KG1 (cell line): ENCODE measurements around the gene AKR1B1.
"Not testable (repeated sequence)": the region's sequence is repeated elsewhere in the genome, so short reads cannot be mapped to it uniquely, and the experiment has no call there.

ENCODE experiments used
- DNase-seq: peaks from one replicate; lab custom pipeline; 2025; lab: John Stamatoyannopoulos, UW

The AKR1B1 gene

DNA sequence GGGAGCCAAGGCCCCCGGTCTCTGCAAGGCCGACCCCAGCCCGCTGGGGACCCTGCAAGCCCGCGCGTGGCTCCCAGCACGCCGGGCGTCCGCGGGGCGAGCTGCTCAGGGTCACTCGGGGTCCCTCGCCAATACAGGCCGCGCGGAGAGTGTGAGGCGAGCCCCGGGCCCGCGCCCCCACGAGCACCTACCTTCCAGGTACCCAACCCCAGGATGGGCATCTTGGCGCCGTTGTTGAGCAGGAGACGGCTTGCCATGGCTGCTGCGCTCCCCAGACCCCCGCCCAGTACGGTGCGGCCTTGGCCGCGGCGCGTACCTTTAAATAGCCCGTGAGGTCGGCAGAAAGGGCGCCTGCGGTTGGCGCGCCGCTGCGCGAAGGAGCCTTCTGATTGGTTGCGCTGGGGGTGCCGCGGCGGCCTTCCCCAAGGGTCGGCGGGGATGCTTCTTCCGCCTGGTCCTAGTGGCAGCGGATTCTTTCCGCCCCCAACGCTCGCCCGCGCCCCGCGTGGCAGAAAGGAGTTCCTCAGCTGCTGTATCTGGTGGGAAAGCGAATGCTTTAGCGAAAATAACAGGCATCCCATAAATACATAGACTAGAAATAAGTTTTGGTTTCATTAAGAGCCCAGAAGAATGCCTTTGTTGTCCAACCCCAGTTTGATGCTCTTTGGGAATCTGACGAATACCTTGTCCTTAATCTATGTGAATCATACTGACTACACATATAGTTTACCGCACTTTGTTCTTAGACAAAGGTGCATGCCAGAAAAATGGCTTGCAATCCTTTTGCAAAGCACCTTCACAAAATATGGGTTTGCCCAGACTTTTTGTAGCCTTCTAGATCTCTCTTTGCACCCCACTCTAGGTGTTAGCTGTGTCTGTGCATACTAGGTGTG lies at the start of gene AKR1B1:
Gene AKR1B1 (minus strand): TSS at position 295 of the 893 bp plus-strand sequence. CDS start 38 bp downstream, at position 257.
- DNase-seq, result peak; percentile 29

DNA sequence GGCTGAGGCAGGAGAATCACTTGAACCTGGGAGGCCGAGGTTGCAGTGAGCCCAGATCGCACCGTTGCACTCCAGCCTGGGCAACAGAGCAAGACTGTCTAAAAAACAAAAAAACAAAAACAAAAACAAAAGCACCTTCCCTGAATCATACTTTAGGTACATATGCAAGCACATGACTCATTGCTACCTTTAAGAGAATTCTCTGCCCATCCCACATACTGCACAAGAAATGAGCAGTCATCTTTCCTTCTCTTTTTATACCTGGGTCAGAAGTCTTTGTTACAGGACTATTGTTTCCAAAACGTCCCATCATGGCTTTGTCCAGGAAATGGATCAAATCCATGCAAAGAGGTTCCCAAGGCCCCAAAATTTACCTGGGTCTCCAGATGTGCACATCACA lies 47.0 kb upstream of the AKR1B1 start:
- no peak for DNase-seq

- DNase-seq, result no peak
Measured at GRCh38 chr7:134504660-134505164, 45.8 kb upstream of the AKR1B1 start.

- DNase-seq, result no peak
Measured at GRCh38 chr7:134502463-134503371, 43.8 kb upstream of the AKR1B1 start.

GRCh38 chr7:134500982-134501381 lies 42.1 kb upstream of the AKR1B1 start:
- DNase-seq, result no peak

- DNase-seq, result no peak
Measured at GRCh38 chr7:134500406-134500805, 41.5 kb upstream of the AKR1B1 start.

- DNase-seq, result no peak
Measured at GRCh38 chr7:134495546-134495945, 36.6 kb upstream of the AKR1B1 start.

DNA sequence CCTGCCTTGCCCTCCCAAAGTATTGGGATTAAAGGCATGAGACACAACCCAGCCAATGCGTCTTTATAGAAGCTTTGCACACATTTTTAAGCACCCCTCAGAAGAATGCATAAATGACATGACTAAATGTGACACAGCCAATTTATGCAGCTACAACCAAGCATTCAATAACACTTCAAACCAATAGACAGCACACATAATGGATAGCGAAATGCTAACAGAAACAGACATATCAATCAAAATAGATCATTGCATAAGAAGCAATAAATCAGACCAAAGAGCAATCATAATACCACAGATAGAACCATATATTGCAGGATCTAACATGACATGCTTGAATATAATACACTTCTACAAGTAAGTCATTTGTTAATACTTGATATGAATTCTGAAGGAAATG lies 34.2 kb upstream of the AKR1B1 start:
- no peak for DNase-seq

- DNase-seq, result not testable (repeated sequence)
Measured at GRCh38 chr7:134487721-134488120, 28.8 kb upstream of the AKR1B1 start.

- no peak for DNase-seq
Measured at GRCh38 chr7:134485203-134485602, 26.3 kb upstream of the AKR1B1 start.

DNA sequence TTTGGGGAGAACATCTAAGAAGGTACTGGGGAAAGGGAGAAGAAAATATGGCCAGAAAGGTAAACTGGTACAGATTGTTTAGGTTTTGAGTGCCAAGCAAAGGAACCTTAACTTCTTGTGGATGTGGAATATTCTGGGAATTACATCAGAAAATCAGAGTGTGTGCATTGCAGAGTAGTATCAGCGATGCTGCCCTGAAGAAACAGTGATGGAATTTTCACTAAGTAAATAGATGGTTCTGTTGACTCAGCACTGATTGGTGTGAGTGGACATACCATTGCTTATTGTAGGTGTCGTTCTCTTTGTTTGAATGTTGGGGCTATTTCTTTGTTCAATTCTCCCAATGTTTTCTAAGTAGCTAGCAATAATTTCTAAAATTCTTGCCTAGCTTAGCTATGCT lies 24.4 kb upstream of the AKR1B1 start:
- DNase-seq, result no peak

DNA sequence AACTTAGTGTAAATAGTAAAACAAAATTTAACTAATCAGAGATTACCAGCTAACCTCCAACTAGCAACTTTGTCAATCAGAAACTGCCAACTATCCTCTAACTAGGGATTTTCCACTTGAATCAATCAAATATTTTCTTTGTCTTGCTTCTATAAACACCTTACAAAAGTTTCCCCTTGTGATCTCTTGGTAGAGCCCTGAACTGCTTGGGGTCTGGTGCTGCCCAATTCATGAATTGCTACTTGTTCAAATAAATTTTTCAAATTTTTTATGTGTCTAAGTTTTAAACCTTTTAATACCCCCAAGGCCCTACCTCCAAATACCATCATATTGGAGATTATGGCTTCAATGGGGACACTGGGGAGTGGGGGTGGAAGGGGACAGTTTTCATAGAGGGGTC lies 24.0 kb upstream of the AKR1B1 start:
- no peak for DNase-seq

GRCh38 chr7:134481167-134481566 lies 22.3 kb upstream of the AKR1B1 start:
- DNase-seq, result no peak

- DNase-seq, result no peak
Measured at GRCh38 chr7:134480730-134481129, 21.8 kb upstream of the AKR1B1 start.

GRCh38 chr7:134480202-134480601 lies 21.3 kb upstream of the AKR1B1 start:
- no peak for DNase-seq

GRCh38 chr7:134478707-134479106 lies 19.8 kb upstream of the AKR1B1 start:
- DNase-seq, result no peak

DNA sequence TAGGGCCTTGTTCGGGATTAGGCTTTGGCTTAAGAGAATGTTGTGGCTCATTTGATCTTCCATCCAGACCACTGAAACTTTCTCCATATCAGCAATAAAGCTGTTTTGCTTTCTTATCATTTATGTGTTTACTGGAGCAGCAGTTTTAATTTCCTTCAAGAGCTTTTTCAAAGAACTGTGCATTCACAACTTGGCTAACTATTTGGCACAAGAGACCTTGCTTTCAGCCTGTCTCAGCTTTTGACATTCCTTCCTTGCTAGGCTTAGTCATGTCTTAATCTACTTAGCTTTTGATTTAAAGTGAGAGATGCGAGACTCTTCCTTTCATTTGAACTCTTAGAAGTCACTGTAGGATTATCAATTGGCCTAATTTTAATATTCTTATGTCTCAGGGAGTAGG lies 19.1 kb upstream of the AKR1B1 start:
- DNase-seq, result no peak

DNA sequence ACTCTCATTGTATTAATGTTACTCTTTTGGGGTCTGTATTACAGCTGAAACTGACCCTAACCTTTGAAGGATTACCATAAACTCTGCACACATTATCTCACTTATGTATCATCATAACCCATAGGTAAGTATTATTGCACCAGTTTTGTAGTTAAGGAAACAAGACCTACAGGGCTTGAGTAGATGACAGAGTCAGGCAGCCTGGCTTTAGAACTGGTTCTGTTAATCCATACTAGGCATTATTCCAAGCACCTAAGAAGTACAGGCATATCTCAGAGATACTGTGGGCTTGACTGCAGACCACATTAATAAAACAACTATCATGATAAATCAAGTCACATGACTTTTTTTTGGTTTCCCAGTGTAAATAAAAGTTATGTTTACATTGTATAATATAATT lies 17.1 kb upstream of the AKR1B1 start:
- no peak for DNase-seq

GRCh38 chr7:134474828-134475227 lies 15.9 kb upstream of the AKR1B1 start:
- no peak for DNase-seq

GRCh38 chr7:134473861-134474291 lies 15.0 kb upstream of the AKR1B1 start:
- no peak for DNase-seq

- DNase-seq, result no peak
Measured at GRCh38 chr7:134472572-134473244, 13.8 kb upstream of the AKR1B1 start.

DNA sequence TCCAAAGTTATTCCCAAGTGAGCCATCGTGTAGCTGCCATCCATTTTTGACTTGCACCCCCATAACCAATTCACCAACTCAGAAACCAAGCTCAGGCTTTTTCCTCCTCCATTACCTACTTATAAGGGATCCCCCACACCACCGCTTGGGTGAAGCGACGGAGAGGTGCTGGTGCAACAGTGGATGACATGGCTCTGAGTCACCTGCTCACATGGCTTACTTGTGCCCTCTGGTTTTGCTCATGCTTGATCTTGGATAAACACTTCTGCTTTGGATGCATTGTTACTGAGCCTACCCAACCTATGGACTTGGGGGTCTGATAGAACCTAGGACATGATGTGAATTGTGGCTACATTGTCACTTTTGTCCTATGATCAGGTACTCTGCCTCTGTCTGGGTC lies 12.0 kb upstream of the AKR1B1 start:
- DNase-seq, result no peak
